ENCODE data around the gene ZNF212. TPM values are rescaled to one million over a fixed set of nuclear protein-coding genes. Genes with fewer than 3 reads are reported as not detected.

Gene ZNF212
- total RNA-seq, 2 donors from 2014 or later, result 15.8 to 17.6 TPM

DNA sequence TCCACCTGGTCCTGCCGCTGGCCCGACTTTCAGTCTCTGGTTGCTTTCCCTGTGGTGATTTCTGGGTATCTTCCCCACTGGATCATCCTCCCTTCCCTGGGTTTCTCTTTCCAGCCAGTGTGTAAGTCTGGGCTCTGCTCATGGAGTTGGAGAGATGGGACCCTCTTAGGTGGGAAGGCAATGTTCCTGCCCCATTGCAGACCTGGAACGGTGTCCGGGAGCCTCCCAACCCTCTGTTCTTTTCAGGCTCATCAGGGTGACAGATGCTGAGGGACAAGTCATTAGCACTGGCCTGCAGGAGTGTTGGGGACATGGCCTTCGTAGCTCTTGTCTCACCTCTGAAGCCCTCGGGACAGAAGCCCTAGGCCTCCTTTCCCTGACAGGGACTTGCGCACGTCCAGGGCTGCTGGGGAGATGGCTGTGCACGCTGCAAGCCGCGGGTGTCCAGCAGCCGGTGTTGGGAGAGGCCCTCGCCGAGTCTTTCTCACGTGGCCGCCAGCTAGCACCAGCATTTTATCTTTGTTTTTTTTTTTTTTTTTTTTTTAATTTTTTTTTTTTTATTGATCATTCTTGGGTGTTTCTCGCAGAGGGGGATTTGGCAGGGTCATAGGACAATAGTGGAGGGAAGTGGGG is 39.8 kb downstream of the ZNF212 start:
- Histone ChIP-seq H3K4me3 (ENCODE audit: low read length) (no peak overlapping the region), H3K36me3 (ENCODE audit: control insufficient read depth, insufficient read depth, low read length) (peaks cover 26% of the 10 kb centered on the region), H3K4me1 (ENCODE audit: control insufficient read depth, insufficient read depth, low read length) (no peaks in the 10 kb centered on the region), H3K27ac (ENCODE audit: low read depth, low read length) (no peak overlapping the region), H3K9me3 (ENCODE audit: control insufficient read depth, low read length) (no peaks in the 10 kb centered on the region), H3K27me3 (ENCODE audit: control insufficient read depth, insufficient read depth, low read length, poor library complexity, severe bottlenecking) (no peaks in the 10 kb centered on the region), H3K9ac (ENCODE audit: extremely low read depth, low read length, poor library complexity, severe bottlenecking) (no peak overlapping the region)
- 93 to 98% methylated on average over 7 to 17 of the region's 17 CpGs for WGBS, 2 experiments (ENCODE audit: insufficient coverage in 1 of 2, insufficient read length in 1 of 2)
- no peaks in the 10 kb centered on the region for H3K9me3 Mint-ChIP-seq
- H3K27ac Mint-ChIP-seq, result no peak overlapping the region
- peaks cover 55% of the 10 kb centered on the region for H3K36me3 Mint-ChIP-seq (ENCODE audit: low read depth)
- H3K4me1 Mint-ChIP-seq, result no peaks in the 10 kb centered on the region
- peaks cover 2% of the 10 kb centered on the region for H3K27me3 Mint-ChIP-seq (ENCODE audit: insufficient read depth)
- H3K4me3 Mint-ChIP-seq, result no peak overlapping the region
- no peak for DNase-seq
- TF ChIP-seq, protein P1, sequence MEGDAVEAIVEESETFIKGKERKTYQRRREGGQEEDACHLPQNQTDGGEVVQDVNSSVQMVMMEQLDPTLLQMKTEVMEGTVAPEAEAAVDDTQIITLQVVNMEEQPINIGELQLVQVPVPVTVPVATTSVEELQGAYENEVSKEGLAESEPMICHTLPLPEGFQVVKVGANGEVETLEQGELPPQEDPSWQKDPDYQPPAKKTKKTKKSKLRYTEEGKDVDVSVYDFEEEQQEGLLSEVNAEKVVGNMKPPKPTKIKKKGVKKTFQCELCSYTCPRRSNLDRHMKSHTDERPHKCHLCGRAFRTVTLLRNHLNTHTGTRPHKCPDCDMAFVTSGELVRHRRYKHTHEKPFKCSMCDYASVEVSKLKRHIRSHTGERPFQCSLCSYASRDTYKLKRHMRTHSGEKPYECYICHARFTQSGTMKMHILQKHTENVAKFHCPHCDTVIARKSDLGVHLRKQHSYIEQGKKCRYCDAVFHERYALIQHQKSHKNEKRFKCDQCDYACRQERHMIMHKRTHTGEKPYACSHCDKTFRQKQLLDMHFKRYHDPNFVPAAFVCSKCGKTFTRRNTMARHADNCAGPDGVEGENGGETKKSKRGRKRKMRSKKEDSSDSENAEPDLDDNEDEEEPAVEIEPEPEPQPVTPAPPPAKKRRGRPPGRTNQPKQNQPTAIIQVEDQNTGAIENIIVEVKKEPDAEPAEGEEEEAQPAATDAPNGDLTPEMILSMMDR (conservative IDR thresholded peaks at IDR 0.05), result no peak

DNA sequence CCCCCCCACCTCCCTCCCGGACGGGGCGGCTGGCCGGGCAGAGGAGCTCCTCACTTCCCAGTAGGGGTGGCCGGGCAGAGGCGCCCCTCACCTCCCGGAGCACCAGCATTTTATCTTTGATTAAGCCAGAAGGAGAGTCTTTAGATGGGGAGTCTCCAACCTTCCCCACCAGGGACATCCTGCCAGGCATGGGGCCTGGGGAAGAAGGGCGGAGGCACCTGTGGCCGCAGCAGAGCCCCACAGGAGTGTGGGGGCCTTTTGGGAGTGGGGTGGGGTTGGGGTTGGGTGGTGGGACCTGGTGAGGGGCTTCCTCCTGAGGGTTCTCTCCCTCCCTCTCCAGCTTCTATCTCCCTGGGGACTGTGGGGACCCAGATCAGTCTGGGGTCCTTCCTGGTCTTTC is 40.7 kb downstream of the ZNF212 start:
- WGBS, 2 experiments (ENCODE audit: insufficient coverage in 1 of 2, insufficient read length in 1 of 2), result 87% methylated on average over 8 of the region's 9 CpGs; no CpG with 5 or more reads in 1 of the 2 experiments
- Mint-ChIP-seq H3K9me3 (no peaks in the 10 kb centered on the region), H3K36me3 (ENCODE audit: low read depth) (peaks cover 46% of the 10 kb centered on the region), H3K27ac (no peak overlapping the region), H3K27me3 (ENCODE audit: insufficient read depth) (peaks cover 9% of the 10 kb centered on the region), H3K4me1 (no peaks in the 10 kb centered on the region), H3K4me3 (no peak overlapping the region)
- no peaks in the 10 kb centered on the region for H3K9me3 ChIP-seq (ENCODE audit: control insufficient read depth, low read length)
- no peaks in the 10 kb centered on the region for H3K4me1 ChIP-seq (ENCODE audit: control insufficient read depth, insufficient read depth, low read length)
- no peak overlapping the region for H3K27ac ChIP-seq (ENCODE audit: low read depth, low read length)
- no peak overlapping the region for H3K4me3 ChIP-seq (ENCODE audit: low read length)
- no peaks in the 10 kb centered on the region for H3K27me3 ChIP-seq (ENCODE audit: control insufficient read depth, insufficient read depth, low read length, poor library complexity, severe bottlenecking)
- TF ChIP-seq, protein P1 (conservative IDR thresholded peaks at IDR 0.05), result no peak
- DNase-seq, result peak; percentile 18
- H3K36me3 ChIP-seq (ENCODE audit: control insufficient read depth, insufficient read depth, low read length), result peaks cover 18% of the 10 kb centered on the region
- H3K9ac ChIP-seq (ENCODE audit: extremely low read depth, low read length, poor library complexity, severe bottlenecking), result no peak overlapping the region

DNA sequence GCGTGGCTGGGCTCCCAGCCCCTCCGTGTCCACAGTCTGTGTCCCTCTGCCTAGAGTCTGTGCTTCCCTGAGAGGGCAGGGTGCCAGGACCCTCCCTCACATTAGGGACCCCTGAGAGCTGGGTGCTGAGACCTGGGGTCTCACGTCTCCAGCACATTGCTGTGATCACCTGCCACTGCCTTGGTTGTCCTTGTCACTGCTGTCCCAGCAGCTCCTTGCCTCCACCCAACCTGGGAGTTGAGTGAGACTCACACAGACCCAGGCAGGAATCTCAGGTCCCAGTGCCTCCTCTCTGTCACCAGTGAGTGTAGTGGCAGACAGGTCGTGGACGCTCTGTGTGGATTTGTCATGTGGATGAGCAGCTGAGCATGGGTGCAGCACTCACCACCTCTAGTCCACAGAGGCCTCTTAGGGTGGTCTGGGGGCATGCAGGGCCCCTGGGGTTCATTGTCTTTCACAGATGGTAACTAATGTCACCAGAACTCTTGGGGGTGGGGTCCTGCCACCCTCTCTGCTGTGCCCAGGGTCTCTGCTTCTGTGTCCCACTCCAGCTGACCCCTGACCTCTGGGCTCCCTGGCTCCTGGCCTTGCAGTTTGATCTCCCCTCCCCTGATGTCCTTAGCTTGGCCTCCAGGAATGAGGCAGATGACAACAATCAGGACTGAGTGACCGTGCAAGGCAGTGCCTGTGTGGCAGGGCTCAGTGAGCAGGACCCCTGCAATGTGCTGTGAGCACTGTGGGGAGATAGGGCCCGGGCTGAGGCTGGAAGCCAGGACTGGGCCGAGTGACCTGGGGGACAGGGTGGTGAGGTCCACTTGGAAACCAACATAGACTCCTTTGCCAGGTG is 41.4 kb downstream of the ZNF212 start:
- Histone ChIP-seq H3K27me3 (ENCODE audit: control insufficient read depth, insufficient read depth, low read length, poor library complexity, severe bottlenecking) (no peaks in the 10 kb centered on the region), H3K4me1 (ENCODE audit: control insufficient read depth, insufficient read depth, low read length) (no peaks in the 10 kb centered on the region), H3K27ac (ENCODE audit: low read depth, low read length) (no peak overlapping the region), H3K36me3 (ENCODE audit: control insufficient read depth, insufficient read depth, low read length) (peaks cover 18% of the 10 kb centered on the region), H3K9ac (ENCODE audit: extremely low read depth, low read length, poor library complexity, severe bottlenecking) (no peak overlapping the region), H3K4me3 (ENCODE audit: low read length) (no peak overlapping the region), H3K9me3 (ENCODE audit: control insufficient read depth, low read length) (no peaks in the 10 kb centered on the region)
- Mint-ChIP-seq H3K27me3 (ENCODE audit: insufficient read depth) (peaks cover 12% of the 10 kb centered on the region), H3K27ac (no peak overlapping the region), H3K4me3 (no peak overlapping the region), H3K36me3 (ENCODE audit: low read depth) (peaks cover 45% of the 10 kb centered on the region), H3K9me3 (no peaks in the 10 kb centered on the region), H3K4me1 (peaks cover 4% of the 10 kb centered on the region)
- DNase-seq, result no peak
- TF ChIP-seq, protein P1 (conservative IDR thresholded peaks at IDR 0.05), result no peak
- 91 to 98% methylated on average over 6 to 8 of the region's 8 CpGs for WGBS, 2 experiments (ENCODE audit: insufficient coverage in 1 of 2, insufficient read length in 1 of 2)

All from endodermal cell (in vitro differentiated cells).